SU-DHL-6 (cell line): Measurements from ENCODE around the gene CLASP1.

Experiments
- EZH2phosphoT487 ChIP-seq: fragments of 200-600 bp; sonication (generic), shearing (Covaris generic); conservative IDR thresholded peaks from 2 replicates; pipeline ENCODE4 v1.6.1; 2018; ENCODE audit warnings: mild to moderate bottlenecking, antibody characterized with exemption, low read length, moderate library complexity, mixed read lengths
- TF ChIP-seq, protein P1 (sequence below): fragments of 200-600 bp; sonication (generic); IDR thresholded peaks from one replicate; pipeline ENCODE4 v1.5.1; 2017; ENCODE audit warnings: antibody characterized with exemption, mild to moderate bottlenecking, low read length, moderate library complexity; ENCODE audit not compliant: insufficient read depth, poor library complexity, severe bottlenecking

DNA sequence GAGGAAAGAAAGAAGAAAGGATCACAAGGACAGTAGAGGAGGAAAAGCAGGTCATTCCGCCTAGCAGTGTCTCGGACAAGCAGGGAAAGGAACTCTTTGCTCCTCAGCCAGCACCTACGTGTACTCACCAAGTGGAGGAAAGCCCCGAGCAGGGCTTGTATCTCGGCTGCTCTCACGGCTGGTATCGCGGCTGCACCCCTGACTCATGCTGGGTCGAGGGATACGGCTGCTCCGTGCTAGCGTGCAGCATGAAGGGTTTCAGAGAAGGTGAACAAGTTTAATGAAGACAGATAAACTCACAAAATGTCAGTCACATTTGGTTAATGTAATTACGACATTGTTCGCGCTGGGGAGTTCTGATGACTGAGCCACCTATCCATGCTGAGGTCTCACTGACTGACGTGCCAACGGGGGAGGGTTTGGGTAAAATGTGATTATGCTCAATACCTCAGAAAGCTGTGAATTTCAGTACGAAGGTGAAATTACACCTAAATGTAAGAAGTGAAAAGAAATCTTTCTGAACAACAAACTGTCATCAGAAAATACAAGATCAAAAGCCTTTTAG lies 230.7 kb downstream of the CLASP1 start:
- TF ChIP-seq, protein P1, sequence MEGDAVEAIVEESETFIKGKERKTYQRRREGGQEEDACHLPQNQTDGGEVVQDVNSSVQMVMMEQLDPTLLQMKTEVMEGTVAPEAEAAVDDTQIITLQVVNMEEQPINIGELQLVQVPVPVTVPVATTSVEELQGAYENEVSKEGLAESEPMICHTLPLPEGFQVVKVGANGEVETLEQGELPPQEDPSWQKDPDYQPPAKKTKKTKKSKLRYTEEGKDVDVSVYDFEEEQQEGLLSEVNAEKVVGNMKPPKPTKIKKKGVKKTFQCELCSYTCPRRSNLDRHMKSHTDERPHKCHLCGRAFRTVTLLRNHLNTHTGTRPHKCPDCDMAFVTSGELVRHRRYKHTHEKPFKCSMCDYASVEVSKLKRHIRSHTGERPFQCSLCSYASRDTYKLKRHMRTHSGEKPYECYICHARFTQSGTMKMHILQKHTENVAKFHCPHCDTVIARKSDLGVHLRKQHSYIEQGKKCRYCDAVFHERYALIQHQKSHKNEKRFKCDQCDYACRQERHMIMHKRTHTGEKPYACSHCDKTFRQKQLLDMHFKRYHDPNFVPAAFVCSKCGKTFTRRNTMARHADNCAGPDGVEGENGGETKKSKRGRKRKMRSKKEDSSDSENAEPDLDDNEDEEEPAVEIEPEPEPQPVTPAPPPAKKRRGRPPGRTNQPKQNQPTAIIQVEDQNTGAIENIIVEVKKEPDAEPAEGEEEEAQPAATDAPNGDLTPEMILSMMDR = no peak
- no peak for TF ChIP-seq EZH2phosphoT487
